WTC11 (cell line): ENCODE results near the gene RSPH4A.

Source experiments
- IRF2 ChIP-seq: sonication (generic); formaldehyde crosslinking; IDR thresholded peaks from 2 replicates; pipeline ENCODE4 v1.8.0; 2022; ENCODE audit warnings: low read depth, missing genetic modification reagents, borderline replicate concordance
- JUN ChIP-seq: sonication (generic); formaldehyde crosslinking; IDR thresholded peaks from 2 replicates; pipeline ENCODE4 v1.8.0; 2023; ENCODE audit warnings: mild to moderate bottlenecking, missing genetic modification reagents
- ZNF416 ChIP-seq: fragments of 250-450 bp; sonication (Bioruptor Pico); IDR thresholded peaks from 2 replicates; pipeline ENCODE4 v1.9.0; 2021; ENCODE audit warnings: mild to moderate bottlenecking, inconsistent platforms
- TF ChIP-seq, protein P1 (sequence below): fragments of 200-600 bp; IDR thresholded peaks from 2 replicates; pipeline ENCODE4 v1.8.0; 2022; ENCODE audit warnings: antibody characterized with exemption
- TF ChIP-seq, protein P2 (sequence below): sonication (generic); formaldehyde crosslinking; IDR thresholded peaks from 2 replicates; pipeline ENCODE4 v1.8.0; 2022; ENCODE audit warnings: mild to moderate bottlenecking, missing genetic modification reagents
- TF ChIP-seq, protein P3 (sequence below): fragments of 250-450 bp; sonication (Bioruptor Pico); IDR thresholded peaks from 2 replicates; pipeline ENCODE4 v1.9.0; 2021; ENCODE audit warnings: mild to moderate bottlenecking, borderline replicate concordance
- TF ChIP-seq, protein P4 (sequence below): sonication (generic); formaldehyde crosslinking; IDR thresholded peaks from 2 replicates; pipeline ENCODE4 v1.8.0; 2022; ENCODE audit warnings: mild to moderate bottlenecking, missing genetic modification reagents

DNA sequence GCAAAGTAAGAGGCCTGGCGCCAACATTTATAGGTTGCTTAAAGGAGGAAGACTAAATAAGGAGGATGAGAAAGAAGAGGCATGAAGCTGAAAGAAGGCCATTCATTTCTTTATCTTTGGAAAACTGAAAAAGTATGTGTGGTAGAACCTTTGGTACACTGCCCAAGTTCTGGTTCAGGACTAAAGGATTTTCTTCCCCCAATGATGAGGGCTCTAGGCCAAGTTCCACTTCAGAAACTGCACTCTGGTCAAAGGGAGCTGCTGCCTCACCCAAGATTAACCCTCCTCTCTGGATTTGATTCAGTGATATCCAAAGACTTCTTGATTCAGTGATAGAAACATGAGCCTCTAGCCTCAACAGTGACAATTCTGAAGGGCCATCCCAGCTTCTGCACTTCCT, 59.7 kb downstream of the RSPH4A start:
- TF ChIP-seq, protein P1, sequence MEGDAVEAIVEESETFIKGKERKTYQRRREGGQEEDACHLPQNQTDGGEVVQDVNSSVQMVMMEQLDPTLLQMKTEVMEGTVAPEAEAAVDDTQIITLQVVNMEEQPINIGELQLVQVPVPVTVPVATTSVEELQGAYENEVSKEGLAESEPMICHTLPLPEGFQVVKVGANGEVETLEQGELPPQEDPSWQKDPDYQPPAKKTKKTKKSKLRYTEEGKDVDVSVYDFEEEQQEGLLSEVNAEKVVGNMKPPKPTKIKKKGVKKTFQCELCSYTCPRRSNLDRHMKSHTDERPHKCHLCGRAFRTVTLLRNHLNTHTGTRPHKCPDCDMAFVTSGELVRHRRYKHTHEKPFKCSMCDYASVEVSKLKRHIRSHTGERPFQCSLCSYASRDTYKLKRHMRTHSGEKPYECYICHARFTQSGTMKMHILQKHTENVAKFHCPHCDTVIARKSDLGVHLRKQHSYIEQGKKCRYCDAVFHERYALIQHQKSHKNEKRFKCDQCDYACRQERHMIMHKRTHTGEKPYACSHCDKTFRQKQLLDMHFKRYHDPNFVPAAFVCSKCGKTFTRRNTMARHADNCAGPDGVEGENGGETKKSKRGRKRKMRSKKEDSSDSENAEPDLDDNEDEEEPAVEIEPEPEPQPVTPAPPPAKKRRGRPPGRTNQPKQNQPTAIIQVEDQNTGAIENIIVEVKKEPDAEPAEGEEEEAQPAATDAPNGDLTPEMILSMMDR = no peak
- TF ChIP-seq, protein P2, sequence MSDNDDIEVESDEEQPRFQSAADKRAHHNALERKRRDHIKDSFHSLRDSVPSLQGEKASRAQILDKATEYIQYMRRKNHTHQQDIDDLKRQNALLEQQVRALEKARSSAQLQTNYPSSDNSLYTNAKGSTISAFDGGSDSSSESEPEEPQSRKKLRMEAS = no peak
- TF ChIP-seq, protein P3, sequence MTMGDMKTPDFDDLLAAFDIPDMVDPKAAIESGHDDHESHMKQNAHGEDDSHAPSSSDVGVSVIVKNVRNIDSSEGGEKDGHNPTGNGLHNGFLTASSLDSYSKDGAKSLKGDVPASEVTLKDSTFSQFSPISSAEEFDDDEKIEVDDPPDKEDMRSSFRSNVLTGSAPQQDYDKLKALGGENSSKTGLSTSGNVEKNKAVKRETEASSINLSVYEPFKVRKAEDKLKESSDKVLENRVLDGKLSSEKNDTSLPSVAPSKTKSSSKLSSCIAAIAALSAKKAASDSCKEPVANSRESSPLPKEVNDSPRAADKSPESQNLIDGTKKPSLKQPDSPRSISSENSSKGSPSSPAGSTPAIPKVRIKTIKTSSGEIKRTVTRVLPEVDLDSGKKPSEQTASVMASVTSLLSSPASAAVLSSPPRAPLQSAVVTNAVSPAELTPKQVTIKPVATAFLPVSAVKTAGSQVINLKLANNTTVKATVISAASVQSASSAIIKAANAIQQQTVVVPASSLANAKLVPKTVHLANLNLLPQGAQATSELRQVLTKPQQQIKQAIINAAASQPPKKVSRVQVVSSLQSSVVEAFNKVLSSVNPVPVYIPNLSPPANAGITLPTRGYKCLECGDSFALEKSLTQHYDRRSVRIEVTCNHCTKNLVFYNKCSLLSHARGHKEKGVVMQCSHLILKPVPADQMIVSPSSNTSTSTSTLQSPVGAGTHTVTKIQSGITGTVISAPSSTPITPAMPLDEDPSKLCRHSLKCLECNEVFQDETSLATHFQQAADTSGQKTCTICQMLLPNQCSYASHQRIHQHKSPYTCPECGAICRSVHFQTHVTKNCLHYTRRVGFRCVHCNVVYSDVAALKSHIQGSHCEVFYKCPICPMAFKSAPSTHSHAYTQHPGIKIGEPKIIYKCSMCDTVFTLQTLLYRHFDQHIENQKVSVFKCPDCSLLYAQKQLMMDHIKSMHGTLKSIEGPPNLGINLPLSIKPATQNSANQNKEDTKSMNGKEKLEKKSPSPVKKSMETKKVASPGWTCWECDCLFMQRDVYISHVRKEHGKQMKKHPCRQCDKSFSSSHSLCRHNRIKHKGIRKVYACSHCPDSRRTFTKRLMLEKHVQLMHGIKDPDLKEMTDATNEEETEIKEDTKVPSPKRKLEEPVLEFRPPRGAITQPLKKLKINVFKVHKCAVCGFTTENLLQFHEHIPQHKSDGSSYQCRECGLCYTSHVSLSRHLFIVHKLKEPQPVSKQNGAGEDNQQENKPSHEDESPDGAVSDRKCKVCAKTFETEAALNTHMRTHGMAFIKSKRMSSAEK (CRISPR knock-in tag) = no peak
- TF ChIP-seq IRF2 (no peak), JUN (no peak), ZNF416 (CRISPR knock-in tag) (no peak)
- TF ChIP-seq, protein P4, sequence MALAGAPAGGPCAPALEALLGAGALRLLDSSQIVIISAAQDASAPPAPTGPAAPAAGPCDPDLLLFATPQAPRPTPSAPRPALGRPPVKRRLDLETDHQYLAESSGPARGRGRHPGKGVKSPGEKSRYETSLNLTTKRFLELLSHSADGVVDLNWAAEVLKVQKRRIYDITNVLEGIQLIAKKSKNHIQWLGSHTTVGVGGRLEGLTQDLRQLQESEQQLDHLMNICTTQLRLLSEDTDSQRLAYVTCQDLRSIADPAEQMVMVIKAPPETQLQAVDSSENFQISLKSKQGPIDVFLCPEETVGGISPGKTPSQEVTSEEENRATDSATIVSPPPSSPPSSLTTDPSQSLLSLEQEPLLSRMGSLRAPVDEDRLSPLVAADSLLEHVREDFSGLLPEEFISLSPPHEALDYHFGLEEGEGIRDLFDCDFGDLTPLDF (CRISPR knock-in tag) = no peak
